TTC549 (cell line): ENCODE data around the gene PRPF19.

Experiments
- FAIRE-seq: peaks from 2 replicates; lab custom pipeline; 2012; peaks lifted over from hg19 to GRCh38; lab: Jason Lieb, UNC

PRPF19 gene

GRCh38 chr11:60905047-60905446 lies 1.3 kb downstream of the PRPF19 start:
- FAIRE-seq, result no peak

- no peak for FAIRE-seq
Observed at GRCh38 chr11:60902625-60903024, 3.8 kb downstream of the PRPF19 start.

DNA sequence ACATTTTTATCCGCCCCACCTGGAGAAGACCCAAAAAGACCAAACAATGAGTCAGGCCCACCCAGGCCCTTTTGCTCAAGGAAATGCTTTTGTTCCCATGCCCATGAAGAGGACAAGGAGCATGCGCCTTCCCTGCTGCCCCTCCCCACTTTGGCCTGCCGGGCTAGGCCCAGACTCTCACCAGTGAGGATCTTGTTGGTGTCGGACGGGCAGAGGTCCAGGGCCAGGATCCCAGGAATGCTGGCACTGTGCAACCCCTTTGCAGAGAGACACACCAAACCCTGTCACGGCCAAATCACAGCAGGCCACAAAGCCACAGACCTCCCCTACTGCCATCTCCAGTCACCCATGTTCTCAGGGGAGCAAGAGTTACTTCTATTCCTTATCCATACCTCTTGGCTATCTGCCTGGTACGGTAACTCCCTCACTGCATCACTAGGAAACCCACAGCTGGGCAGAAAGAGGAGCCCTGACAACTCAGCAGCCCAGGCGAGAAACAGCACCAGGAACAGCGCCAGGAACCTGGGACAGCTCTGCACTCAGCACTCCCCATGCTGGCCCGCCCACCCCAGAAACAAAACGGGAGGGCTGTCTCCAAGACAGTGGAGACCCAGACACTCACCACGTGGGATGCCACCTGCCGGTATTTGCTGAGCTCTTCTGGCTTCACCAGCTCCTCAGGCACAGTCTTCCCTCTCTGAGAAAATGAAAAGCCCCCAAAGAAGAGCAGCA lies 5.5 kb downstream of the PRPF19 start:
- FAIRE-seq, result no peak

- FAIRE-seq, result no peak
Observed at GRCh38 chr11:60899977-60900376, 6.4 kb downstream of the PRPF19 start.

- FAIRE-seq, result peak; percentile 5
Observed at GRCh38 chr11:60899046-60899936, 7.1 kb downstream of the PRPF19 start.

- no peak for FAIRE-seq
Observed at GRCh38 chr11:60897496-60897895, 8.9 kb downstream of the PRPF19 start.

- FAIRE-seq, result no peak
Observed at GRCh38 chr11:60895687-60896086, 10.7 kb downstream of the PRPF19 start.

DNA sequence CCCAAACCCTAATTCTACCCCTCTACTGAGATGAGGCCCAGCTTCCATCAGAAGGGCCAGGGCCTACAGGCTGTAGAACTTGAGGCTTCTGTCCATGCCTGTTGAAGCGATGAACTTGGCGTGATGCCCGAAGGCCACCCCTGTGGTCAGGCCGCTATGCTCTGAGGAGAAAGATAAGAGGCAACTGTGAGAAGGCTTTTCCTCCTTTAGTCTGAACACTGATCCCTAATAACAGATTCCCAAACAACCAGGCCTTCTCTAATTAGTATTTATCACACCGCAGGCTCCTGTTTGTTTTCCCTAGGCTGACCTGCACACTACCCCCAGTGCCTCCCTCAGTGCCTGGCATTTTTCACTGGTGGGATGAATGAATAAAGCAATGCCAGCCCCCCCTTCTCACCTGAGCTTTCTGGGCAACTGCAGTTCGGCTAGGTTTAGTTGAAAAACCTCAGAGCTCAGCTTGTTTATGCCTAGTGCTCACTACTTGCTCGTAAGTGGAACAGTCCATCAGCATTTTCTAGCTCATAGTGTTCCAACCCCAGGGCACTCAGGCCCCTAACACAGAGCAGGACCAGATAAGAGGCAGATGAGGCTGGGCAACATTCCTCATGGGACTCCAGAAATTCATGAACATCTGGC lies 15.2 kb downstream of the PRPF19 start:
- no peak for FAIRE-seq

DNA sequence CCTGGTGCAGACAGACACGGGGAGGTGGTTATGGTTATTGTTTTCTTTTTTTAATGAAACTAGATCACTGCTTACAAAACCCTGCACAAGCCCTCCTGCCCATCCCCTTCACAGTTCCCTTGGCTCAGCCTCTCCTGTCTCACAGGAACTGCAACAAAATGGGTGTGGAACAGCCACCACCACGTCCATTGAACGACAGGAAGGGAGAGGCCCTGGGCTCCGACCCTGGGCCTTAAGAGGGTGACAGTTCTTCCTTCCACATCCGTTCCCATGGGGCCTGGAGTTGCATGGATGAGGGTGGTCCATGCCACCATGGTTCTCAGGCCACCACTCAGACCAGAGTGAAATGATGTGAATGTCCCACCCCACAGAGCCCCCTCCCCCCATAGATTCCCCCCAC lies 15.7 kb downstream of the PRPF19 start:
- FAIRE-seq, result no peak

- FAIRE-seq, result no peak
Observed at GRCh38 chr11:60889869-60890311, 16.5 kb downstream of the PRPF19 start.

- no peak for FAIRE-seq
Observed at GRCh38 chr11:60887556-60887955, 18.8 kb downstream of the PRPF19 start.

GRCh38 chr11:60880643-60881282 lies 25.6 kb downstream of the PRPF19 start:
- FAIRE-seq, result no peak

DNA sequence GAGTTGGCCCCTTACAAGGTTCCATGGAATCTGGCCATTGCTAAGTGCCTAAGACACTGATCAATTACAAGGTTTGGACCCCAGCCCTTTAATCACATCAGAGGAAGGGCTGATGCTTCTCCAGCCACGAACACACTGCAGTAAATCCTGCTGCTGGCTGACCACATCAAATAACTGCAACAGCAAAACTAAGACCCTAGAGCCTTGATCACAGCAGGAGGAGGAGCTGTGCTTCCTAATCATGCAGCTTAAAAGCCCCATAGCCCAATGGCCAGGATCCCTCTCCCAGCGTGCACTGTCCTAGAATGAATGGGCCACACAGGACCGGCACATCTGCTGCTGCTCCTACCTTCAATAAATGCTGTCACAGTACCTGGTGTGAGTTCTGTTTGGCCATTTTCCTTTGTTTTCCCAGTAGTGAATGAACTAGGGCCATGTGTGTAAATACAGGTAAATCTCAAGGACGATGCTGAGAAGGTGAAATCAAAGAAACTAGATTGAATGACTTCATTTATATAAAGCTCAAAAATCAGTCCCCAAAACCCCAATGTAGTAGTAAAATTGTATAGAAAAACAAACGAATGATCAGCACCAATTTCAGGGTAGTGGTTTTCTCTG lies 26.3 kb downstream of the PRPF19 start:
- FAIRE-seq, result no peak

GRCh38 chr11:60879104-60879503 lies 27.3 kb downstream of the PRPF19 start:
- FAIRE-seq, result no peak

- FAIRE-seq, result no peak
Observed at GRCh38 chr11:60878245-60879101, 27.9 kb downstream of the PRPF19 start.

GRCh38 chr11:60876168-60876485 lies 30.3 kb downstream of the PRPF19 start:
- FAIRE-seq, result no peak

DNA sequence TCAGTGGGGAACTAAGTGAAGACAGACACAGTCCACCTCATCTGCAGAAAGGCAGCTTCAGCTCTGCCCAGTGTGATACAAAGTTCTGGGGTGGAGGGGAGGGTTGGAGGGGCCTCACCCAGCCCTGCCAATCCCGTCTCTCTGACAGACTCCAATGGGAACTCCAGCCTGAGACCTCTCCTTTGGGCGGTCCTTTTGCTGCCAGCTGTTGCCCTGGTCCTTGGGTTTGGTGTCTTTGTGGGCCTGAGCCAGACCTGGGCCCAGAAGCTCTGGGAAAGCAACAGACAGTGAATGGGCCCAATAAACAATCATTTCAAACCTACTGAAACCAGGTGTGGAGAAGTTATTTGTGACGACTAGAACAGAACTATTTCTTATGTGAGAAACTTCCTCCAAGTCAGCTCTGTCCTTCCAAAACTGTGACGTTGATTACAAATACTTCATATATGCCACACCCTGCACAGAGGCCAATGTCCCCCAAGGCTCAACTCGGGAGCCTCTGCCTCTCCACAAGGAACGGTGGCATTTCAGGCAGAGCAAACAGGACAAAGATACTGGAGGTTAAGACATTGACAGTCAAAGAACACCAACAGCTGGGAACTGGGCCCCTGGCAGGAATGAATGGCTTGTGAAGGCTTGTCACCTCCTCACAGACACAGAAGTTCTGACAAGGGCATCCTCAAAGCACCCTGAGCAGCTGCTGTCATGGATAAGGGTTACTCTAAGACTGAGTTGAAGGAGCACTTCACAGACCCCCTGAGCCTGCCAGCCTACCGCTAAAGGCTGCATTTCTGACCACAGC lies 30.8 kb downstream of the PRPF19 start:
- FAIRE-seq, result no peak

GRCh38 chr11:60874421-60875365 lies 31.7 kb downstream of the PRPF19 start:
- no peak for FAIRE-seq

DNA sequence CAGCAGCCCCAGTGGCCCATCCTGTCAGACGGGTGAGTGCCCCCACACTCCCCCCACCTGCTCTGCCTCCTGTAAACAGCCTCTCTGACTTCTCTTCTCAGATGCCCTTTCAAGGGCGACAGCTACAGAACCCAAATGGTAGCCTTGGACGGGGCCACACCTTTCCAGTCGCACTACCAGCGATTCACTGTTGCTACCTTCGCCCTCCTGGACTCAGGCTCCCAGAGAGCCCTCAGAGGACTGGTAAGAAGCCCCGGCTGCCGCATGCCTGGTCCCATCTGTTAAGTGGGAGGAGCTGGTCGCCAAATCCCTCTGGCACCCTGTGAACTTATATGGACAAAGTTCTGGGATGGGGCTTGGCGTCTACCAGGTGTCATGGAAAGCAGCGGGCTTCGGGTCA lies 32.9 kb downstream of the PRPF19 start:
- FAIRE-seq, result no peak
